Superior temporal gyrus (tissue), 1 donor: ENCODE results near the gene MPP2.
"Not testable (repeated sequence)": the region's sequence is repeated elsewhere in the genome, so short reads cannot be mapped to it uniquely, and the experiment has no call there.

ENCODE experiments used
- DNase-seq: peaks from one replicate; pipeline ENCODE4 v3.0.0-alpha.2; 2016; ENCODE audit errors: extremely low spot score

MPP2 gene

GRCh38 chr17:43875476-43876147, 31.7 kb downstream of the MPP2 start:
- DNase-seq = no peak

- no peak for DNase-seq
These were observed 33.0 kb downstream of the MPP2 start for GRCh38 chr17:43874293-43874692.

GRCh38 chr17:43873815-43874214, 33.5 kb downstream of the MPP2 start:
- no peak for DNase-seq

GRCh38 chr17:43873091-43873490, 34.2 kb downstream of the MPP2 start:
- DNase-seq = no peak

- no peak for DNase-seq
These were observed 35.2 kb downstream of the MPP2 start for GRCh38 chr17:43871946-43872690.

- DNase-seq = not testable (repeated sequence)
These were observed 38.3 kb downstream of the MPP2 start for GRCh38 chr17:43869031-43869430.

- DNase-seq = no peak
These were observed 38.9 kb downstream of the MPP2 start for GRCh38 chr17:43868226-43868994.

- no peak for DNase-seq
These were observed 43.0 kb downstream of the MPP2 start for GRCh38 chr17:43864161-43864984.

GRCh38 chr17:43861960-43862359, 45.4 kb downstream of the MPP2 start:
- no peak for DNase-seq

GRCh38 chr17:43860927-43861622, 46.3 kb downstream of the MPP2 start:
- no peak for DNase-seq

GRCh38 chr17:43860077-43860725, 47.1 kb downstream of the MPP2 start:
- DNase-seq = no peak

GRCh38 chr17:43857957-43858600, 49.3 kb downstream of the MPP2 start:
- DNase-seq = no peak

- no peak for DNase-seq
These were observed 50.2 kb downstream of the MPP2 start for GRCh38 chr17:43857141-43857540.

GRCh38 chr17:43856141-43856540, 51.2 kb downstream of the MPP2 start:
- no peak for DNase-seq

- DNase-seq = no peak
These were observed 52.3 kb downstream of the MPP2 start for GRCh38 chr17:43855061-43855460.

- DNase-seq = no peak
These were observed 52.8 kb downstream of the MPP2 start for GRCh38 chr17:43854498-43854897.

- no peak for DNase-seq
These were observed 53.8 kb downstream of the MPP2 start for GRCh38 chr17:43853546-43853945.

GRCh38 chr17:43852571-43852970, 54.8 kb downstream of the MPP2 start:
- DNase-seq = no peak

- no peak for DNase-seq
These were observed 58.2 kb downstream of the MPP2 start for GRCh38 chr17:43849116-43849515.

- DNase-seq = no peak
These were observed 58.7 kb downstream of the MPP2 start for GRCh38 chr17:43848601-43849000.
